ENCODE measurements around the gene OR8D2.

The OR8D2 gene, protein sequence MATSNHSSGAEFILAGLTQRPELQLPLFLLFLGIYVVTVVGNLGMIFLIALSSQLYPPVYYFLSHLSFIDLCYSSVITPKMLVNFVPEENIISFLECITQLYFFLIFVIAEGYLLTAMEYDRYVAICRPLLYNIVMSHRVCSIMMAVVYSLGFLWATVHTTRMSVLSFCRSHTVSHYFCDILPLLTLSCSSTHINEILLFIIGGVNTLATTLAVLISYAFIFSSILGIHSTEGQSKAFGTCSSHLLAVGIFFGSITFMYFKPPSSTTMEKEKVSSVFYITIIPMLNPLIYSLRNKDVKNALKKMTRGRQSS

DNA sequence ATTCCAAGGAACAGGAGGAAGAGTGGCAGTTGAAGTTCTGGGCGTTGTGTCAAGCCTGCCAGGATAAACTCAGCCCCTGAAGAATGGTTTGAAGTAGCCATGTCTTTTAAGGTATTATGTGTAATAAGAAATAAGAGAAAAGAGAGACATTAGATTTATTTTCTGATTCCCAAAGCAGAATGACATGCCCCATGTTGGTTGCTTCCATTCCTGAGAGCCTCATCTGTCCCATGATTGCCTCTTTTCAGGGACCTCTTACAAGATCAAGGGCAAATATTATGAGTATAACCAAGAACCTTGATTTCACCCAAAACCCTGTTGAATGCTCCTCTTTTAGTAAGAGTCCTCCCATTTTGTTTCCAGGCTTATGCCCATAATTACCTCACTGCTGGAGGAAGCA is at the start of gene OR8D2:
TSS of gene OR8D2 (minus strand) at position 101 of the 400 bp plus-strand sequence. CDS start at position 101, 0 bp downstream.
- no peak for DNase-seq (ENCODE audit: low read depth in 2 of 2, low spot score in 1 of 2)

DNA sequence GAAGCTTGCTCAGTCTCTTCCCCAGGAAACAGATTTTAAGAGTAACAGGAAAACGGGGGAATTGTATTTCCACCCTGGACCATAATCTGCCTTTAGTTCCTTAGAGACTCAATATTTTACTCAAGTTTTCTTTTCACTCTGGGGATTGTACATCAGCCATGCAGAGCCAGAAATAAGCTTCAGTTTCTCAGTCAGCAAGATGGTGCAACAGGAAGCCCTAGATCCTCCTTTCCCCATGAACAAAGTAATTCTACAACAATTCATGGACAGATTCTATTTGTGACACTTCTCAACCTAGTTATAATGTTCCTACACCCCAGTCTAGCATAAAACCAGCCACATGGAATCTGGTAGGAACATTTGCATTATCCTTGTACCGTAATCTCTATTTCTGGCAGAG is 39.6 kb upstream of the OR8D2 start:
- no peak for DNase-seq (ENCODE audit: low read depth in 2 of 2, low spot score in 1 of 2)

DNA sequence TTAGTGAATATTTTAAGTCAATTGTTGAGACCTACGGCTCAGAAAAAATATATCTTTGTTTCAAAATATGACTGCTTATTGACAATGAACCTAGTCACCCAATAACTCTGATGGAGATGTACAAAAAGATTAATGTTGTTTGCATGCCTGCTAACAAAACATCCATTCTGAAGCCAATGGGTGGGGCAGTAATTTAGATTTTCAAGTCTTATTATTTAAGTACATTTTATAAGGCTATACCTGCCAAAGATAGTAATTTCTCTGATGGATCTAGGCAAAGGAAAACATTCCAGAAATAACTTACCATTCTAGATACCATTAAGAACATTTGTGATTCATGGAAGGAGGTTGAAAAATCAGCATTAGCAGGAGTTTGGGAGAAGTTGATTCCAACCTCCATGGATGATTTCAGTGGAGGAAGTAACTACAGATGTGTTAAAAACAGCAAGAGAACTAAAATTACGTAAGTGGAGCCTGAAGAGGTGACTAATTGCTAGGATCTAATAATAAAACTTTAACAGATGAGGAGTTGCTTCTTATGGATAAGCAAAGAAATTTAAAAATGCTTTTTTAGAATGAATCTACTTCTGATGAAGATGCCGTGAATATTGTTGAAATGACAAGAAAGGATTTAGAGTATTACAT is 26.4 kb upstream of the OR8D2 start:
- DNase-seq (ENCODE audit: low read depth in 2 of 2, low spot score in 1 of 2), result no peak

DNA sequence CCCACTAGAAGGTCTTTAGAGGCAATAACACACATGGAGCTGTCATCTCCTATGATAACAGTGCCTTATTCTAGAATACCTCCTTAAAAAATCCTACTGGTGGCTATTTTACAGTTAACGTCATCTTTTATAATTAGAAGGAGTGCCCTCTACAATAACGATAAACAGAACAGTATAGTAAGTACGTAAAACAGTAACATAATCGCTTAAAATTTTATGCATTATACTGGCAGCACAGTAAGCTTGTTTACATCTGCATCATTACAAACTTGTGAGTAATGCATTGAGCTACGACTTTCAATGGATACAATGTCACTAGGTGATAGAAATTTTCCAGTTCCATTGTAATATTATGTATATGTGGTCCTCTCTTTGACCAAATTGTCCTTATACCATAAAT is 24.3 kb upstream of the OR8D2 start:
- DNase-seq (ENCODE audit: low read depth in 2 of 2, low spot score in 1 of 2), result no peak

DNA sequence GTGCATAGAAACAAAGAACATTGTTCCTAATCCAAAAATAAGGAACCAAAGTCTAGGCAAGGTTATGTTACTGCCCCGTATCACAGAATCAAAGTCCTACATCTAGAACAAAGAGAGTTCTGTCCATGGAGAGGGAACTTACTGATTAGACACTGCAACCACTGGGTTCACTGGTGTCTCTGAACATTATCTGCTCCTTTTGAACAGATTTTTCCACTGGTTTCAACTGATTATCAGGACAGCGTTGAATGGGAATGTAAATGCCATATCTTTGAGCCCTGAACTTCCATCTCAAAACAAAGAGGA is 20.1 kb upstream of the OR8D2 start:
- no peak for DNase-seq (ENCODE audit: low read depth in 2 of 2, low spot score in 1 of 2)

DNA sequence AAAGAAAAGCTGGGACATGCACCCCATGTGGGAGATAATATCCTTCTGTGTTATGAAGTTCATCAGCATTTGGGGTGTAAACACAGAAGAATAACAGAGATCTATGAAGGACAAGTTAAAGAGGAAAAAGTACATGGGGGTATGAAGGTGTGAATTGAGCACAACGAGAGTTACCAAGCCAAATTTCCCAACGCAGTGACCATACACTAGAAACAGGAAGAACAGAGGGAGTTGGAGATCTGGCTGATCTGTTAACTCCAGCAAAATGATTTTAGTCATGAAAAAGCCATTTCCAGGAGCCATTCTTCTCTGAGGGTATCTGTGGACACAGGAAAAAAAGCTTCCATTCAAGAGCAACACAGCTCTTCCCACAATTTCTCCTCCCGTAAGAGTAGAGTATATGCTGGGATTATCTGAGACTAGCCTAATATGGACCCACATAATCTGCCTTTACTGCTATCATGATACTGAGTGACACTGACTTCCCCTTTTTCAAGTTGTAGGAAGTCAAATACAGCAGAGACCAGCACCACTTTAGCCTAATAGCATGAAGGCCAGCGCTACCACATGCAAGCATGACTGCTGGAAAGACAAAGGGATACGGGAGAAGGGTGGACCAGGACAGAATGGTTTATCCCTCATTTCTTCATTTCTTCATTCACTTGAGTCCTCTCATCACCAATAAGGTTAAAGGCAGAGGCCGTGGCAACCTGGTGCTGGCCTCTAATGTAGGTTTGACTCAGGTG is 19.6 kb upstream of the OR8D2 start:
- no peak for DNase-seq (ENCODE audit: low read depth in 2 of 2, low spot score in 1 of 2)

DNA sequence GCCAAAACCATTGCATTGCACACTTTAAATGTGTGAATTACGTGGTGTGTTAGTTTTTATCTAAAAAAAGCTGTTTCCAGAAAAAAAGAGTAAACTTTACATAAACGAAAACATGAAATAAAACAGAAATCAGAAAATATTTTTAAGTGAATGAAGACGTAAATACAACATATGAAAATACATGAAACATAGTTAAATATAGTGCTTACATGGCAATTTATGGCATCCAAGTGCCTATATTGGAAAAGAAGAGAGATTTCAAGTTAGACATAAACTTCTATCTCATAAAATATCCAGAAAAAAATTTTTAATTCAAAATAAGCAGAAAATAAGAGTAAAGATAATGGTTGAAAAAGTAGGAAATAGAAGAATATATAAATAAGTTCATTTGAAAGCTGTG is 11.9 kb upstream of the OR8D2 start:
- DNase-seq (ENCODE audit: low read depth in 2 of 2, low spot score in 1 of 2), result no peak

DNA sequence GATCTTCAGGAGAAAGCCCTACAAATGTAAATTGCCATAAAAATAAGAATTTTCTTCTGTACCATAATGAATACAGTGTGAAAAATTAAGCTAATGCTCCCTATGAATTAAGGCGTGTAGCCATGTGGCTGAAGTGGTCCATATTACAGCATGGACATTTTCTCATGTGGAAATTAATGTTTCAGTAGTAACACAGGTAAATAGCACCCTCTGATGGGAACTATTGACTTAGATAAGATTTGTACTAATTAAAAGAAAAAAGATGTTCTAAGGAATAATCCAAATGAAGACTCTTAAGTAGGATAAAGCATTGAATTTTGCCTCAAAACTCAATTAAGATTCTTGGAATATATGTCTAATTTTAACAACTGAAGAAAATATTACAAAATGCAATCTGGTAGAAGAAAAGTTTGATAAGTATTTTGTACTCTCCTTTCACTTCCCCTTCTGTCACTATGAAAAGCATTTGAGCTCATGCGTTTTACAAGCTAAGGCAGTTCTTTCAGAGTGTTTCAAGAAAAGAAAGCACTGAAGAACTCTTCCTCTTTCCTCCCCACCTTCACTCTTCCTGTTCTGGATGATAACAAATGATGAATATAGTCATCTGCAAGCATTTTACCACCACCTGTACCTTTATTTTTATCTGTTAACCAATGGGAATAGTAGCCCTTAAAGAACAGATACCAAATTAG is 9.9 kb upstream of the OR8D2 start:
- DNase-seq (ENCODE audit: low read depth in 2 of 2, low spot score in 1 of 2), result no peak

DNA sequence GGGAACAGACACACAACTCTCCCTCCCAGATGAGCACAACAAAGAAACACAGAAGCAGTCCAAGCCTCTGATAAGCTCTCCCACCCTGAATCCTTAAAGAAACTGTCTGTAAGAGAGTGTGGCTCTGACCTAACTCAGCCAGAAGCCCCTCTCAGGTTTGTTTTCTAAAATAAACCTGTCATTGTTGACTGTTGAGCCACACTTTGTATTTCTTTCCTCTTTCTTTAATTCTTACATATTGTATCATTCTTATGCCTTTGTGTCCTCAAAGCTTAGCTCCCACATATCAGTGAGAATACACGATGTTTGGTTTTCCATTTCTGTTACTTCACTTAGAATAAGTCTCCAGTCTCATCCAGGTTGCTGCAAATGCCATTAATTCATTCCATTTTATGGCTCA is 7.8 kb upstream of the OR8D2 start:
- no peak for DNase-seq (ENCODE audit: low read depth in 2 of 2, low spot score in 1 of 2)

DNA sequence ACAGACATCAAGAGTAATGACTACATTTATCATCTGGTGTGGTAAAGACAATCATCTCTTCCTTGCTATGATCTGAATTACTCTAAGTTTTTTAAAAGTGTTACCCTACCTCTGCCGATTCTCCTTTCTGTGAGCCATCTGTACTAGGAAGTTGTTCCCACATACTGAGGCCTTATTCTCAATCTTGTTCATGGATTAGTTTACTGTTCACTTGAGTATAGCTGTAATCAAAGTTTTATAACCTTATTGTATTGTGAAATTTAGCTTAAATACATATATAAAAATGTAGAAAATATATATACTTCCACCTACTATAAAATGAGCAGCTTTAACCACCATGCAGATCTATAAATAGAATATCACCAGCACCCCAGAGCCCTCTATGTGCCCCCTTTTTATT is 2.4 kb upstream of the OR8D2 start:
- no peak for DNase-seq (ENCODE audit: low read depth in 2 of 2, low spot score in 1 of 2)

DNA sequence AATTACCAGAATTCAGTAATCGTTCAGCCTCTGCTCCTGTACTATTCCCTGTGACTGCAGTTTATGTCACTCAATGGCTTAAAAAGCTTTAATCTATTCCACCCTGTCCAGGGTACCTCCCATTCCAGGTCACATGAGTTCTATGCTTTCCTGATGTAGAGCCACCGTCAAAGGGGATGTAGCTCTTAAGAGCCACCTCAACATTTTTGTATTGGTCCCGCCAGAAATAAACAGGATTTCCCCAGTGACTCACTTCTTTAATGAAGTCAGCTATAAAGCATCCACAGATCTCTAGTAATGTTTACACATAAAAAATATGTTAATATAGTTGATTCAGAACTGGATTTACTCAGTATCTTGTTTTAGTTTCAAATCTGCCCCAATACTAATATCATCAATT is 4.9 kb downstream of the OR8D2 start:
- no peak for DNase-seq (ENCODE audit: low read depth in 2 of 2, low spot score in 1 of 2)

DNA sequence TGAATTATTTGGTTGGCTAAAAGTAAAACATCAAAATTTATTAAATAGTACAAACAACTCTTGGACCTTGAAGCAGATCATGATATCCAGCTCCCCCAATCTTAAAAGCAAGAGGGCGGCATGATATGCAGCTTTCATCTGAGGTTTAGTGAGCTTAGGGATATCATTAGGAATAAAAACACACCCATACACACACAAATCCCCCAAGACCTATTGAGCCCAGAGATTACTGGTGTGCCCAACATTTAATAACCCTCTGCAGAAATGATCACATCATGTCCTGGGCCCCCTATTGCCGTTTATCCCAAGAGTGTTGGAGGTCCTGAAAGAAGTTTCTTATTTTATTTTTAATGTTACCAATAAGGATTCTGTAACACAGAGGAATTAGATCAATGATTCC is 6.1 kb downstream of the OR8D2 start, which contains the start of gene OR8D1:
TSS of gene OR8D1 (minus strand) at position 101 of the 400 bp plus-strand sequence. CDS start 3,183 bp downstream, outside the sequence.
- no peak for DNase-seq (ENCODE audit: low read depth in 2 of 2, low spot score in 1 of 2)

DNA sequence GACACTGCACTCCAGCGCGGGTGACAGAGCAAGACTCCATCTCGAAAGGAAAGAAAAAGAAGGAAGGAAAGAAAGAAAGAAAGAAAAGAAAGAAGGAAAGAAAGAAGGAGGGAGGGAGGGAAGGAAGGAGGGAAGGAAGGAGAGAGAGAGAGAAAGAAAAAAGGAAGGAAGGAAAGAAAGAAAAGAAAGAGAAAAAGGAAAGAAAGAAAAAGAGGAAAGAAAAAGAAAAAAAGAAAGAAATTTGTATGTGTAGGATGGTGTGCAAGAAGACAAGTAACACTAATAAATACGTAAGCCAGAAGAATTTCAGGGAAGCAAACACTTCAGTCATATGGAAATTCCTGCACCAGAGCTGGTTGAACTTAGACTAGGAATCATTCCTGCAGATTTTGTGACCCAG is 6.9 kb downstream of the OR8D2 start:
- DNase-seq (ENCODE audit: low read depth in 2 of 2, low spot score in 1 of 2), result no peak

DNA sequence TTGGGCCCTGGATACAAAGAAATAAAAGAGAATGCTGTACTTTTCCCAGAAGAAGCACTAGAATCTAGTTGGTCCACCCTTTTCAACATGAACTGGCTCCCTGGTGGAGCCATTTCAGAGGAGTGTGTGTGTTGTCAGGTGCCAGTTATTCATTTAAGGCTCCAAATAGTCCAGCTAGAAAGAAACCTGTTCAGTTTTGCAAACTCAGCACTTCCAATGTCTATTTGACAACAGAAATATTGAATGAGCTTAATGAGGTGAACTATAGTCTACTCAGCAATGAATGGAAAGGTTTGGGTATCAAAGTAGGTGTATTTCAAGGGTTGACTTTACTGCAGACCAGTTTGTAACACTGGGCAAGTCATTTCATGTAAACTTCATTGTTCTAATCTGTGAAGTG is 8.3 kb downstream of the OR8D2 start:
- DNase-seq (ENCODE audit: low read depth in 2 of 2, low spot score in 1 of 2), result no peak

DNA sequence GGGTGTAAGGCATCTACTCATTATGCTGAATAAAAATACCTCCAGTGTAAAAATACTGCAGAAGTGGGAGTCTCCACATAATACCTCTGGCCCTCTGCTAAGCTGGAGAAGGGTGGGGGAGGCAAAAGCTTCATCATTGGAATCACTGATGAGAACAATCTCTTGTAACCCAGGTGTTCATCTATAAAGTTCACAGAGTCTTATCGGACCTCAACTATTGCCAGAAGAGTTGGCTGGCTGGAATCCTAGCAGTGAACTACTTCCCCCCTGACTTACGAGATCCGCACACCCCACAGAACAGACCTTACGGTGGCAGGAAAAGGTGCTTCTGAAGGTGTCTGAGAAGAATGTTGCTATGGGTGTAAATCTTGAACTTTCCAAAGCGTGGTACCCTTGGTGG is 8.7 kb downstream of the OR8D2 start:
- DNase-seq (ENCODE audit: low read depth in 2 of 2, low spot score in 1 of 2), result no peak

DNA sequence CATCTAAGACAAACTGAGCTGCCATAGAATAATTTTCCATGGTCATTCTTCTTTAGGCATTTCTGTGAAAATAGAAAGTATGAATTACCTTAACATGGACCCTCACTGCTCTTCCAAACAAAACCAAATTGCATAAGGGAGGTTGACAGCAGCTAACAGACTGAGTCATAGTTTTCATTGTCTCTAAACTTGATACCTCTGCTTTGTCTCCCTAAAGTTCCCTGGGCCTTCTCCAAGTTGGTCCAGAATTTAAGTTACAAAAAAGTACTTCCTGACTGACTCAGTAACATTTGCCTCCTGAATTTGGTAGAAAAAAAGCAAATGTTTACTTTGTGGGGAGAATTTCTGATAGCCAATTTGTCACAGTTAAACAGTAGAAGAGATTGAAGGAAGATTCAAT is 9.3 kb downstream of the OR8D2 start:
- DNase-seq (ENCODE audit: low read depth in 2 of 2, low spot score in 1 of 2), result no peak

DNA sequence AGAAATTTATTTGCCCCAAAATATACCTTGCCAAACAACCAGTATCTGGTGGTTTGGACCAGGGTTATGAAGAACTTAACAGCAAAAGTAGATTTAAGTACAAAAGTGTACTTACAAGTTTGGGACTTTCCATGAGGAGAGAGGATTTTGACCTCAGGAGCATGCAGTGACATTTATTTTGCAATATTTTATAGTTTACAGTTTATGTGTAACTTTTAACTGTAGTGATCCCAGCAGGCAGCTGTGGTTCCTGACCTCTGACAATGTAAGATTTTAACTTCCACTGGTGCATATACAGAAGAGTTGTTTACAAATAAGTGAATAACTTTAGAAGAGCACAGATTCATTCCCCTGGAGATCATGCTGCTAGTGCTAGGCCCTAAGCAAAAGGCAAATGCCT is 12.9 kb downstream of the OR8D2 start:
- DNase-seq (ENCODE audit: low read depth in 2 of 2, low spot score in 1 of 2), result no peak

DNA sequence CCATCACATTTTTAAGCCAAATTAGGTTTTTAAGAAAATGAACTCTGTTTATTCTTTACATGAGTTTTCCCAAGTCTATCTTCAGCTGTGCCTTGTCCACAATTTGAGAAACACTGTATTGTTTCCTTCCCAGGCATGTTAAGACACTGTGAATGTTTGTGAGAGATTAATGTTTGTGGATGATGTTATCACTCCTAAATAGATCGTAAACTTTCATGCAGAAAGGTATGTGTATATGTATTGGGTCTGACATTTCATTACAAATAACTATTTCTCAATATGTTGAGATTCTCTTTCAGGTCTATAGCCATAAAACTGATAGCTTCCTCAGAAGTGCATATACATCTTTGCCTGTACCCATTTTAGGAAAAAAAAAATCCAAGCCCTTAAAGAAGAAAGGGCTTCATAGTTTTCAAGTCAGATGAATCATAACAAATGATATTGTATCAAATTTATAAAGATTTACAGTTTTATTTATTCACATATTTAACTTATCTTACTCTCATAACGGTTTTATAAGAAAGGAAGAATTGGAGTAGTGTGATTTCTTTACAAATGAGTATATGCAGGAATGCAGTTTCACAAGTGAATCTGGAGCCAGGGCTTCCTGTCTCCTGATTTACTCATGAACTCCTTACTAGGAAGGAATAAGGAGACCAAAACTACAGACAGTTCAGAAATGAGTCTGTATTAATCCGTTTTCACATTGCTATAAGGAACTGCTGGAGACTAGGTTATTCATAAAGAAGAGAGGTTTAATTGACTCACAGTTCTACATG is 17.5 kb downstream of the OR8D2 start:
- DNase-seq (ENCODE audit: low read depth in 2 of 2, low spot score in 1 of 2), result no peak

DNA sequence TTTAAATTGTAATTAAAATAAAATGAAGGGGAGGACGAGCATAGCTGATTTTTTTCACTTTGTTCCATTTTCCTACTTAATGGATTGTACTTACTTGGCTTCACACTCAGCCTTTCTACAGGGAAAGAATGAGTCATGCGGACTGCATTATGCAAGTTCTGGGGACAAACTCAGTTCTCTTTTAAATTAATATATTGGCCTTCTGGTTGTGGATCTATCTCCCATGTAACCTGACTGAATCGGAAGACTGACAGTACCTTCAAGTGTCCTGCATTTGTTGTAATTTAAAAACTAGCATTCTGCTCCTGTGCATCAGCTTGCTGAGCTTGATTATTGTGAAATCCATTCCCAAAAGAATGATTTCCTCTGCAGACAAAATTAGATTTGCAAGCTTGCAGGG is 18.4 kb downstream of the OR8D2 start:
- no peak for DNase-seq (ENCODE audit: low read depth in 2 of 2, low spot score in 1 of 2)

DNA sequence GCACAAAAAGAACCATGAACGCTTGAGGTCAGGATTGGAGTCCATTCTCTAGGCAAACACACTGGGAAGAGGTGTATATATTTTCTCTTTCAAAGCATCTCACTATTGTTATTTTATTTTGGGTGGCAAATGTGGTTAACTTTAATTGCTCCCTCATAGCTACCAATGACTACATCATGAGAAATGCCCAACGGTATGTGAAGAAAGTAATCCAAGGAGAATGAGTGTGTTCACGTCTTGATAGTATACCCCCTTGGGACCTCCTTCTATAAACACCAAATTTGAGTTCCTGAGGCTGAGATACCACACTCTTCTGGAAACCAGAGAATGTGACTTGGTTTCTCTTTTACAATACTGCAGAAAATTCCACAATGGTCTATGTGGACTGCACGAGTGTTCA is 22.1 kb downstream of the OR8D2 start:
- no peak for DNase-seq (ENCODE audit: low read depth in 2 of 2, low spot score in 1 of 2)

DNA sequence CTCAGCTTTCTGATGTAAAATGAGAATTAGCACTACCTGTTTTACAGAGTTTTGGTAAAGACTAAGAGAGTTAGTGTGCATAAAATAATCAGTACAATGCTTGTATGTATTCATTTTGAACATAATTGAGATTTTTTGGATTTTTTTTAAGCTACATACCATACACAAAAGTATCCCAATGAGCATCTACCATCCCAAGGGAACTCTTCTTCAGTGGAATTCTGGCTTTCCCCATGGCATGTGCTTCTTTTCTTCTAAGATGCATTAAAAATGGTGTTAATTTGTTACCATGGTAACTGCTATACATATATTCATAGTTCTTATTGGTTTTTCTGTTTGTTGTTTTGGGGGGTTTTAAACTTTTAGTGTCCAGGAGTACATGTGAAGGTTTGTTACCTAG is 24.0 kb downstream of the OR8D2 start:
- no peak for DNase-seq (ENCODE audit: low read depth in 2 of 2, low spot score in 1 of 2)
